CD1c-positive myeloid dendritic cell (primary cell): ENCODE results near the gene CFAP65.
A peak's percentile ranks its signal among the peaks of the same experiment; 100 is the strongest.

Source experiments
- DNase-seq: peaks from one replicate; pipeline ENCODE4 v3.0.0-alpha.2; 2016; ENCODE audit errors: extremely low spot score

Gene CFAP65

GRCh38 chr2:219009294-219009693 is 32.0 kb downstream of the CFAP65 start:
- DNase-seq = no peak

DNA sequence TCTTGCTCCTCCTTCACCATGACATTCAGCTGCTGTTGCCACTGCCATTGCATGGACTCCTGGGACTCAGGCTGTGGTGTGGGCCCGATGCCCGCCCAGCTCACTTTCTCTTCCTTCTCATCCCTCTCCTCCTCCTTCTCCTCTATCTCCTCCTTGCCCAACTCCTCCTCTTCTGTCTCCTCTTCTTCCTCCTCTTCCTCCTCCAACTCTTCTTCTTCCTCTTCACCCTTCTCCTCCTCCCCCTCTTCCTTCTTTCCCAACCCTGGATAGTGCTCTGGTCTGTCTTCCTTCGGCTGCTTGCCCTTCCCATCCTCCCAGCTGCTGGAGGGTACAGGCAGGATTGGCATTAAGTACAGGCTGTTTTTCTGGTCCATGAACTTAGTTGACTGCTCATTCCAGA is 37.3 kb downstream of the CFAP65 start:
- DNase-seq = no peak

DNA sequence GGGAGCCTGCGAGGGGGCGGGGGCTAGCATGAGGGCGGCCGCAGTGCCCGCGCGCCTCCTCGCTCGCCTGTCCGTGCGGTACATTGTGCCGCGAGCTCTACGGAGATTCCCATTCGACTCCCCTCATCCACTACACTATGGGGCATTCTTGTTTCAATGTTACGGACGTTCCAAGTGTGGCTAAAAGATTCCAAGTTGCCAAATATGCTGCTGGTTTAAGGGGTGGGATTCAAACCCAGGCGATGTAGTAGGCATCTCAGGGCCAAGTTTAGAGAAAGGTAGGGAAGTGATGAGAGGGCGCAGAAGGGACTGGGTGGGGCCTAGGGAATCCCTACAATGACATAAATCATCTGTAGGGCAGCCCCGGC is 38.1 kb downstream of the CFAP65 start:
- DNase-seq = no peak

DNA sequence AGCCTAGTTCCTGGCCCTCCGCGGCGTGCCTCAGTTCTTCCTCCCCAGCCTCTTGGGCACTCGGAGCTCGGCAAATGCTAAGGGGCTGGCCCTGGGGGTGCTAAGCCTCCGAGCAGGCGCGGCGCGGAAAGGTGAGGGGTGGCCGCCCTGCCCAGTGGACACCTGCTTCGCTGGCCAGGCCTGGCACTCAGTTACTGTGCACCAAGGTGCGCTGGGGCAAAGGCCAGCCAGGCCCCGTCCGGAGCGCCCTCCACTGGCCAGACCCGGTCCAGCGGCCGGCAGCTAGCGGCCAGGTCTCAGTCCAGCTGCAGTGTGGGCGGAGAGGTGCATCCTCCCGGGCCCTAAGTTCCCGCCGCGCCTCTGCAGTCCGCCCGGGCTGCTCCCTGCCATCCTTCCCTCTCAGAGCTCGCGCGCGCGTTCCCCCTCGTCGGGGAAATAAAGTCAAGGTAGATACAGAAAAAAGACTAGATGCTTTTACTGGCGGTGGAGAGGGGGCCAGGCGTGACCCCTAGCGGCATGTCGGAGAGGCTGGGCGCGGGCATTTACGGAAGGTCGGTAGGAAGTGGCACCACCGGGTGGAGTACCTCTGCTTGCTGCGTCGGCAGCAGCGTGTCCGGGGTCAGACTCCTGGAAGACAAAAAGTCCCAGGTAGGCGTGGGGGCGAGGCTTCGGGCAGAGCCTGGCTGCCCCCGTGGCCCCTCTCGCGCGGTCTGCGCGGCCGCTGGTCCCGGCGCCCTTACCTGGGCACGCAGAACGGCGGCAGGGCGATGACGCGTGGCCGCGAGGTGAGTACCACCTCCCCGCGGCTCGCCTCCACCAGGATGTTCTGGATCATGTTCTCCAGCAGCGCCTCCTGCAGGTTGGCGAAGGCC is 38.7 kb downstream of the CFAP65 start:
- DNase-seq = peak; percentile 37

DNA sequence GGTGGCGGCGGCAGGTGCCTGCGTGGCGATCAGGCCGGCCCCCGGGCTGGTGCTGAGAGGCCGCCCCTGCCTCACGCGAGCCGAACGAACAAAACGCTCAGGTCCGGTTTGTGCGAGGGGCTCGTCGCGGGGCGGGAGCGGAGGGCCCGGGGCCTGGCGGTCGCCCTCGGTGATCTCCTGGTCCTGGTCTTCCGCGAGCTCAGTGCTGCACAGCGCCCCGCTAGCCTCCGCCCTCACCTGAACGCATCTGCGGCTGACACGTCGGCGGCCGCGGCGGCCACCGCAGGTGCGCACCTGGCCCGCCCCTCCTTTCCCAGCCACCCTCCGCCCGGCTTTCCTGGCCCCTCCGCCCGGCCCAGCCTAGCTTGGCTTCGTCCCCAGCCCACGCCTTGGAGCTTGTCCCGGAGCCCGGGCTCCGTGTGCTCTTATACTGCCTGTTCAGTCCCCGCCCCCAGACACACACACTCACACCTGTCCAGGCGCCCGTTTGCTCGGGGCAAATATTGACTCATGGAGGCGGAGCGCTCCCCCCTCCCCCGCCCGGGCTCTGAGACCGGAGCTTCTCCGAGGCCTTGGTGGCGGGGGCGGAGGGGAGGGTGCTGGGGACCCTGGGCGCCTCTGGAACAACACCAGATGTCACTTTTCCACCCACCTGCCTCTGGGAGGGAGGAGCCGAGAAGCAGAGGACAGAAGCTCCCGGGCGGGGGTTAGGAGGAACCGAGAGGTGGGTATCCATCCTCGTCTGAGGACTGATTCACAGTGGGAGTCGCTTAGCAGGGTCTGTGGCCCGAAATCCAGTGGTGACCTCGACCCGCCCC is 39.5 kb downstream of the CFAP65 start:
- peak; percentile 41 for DNase-seq

GRCh38 chr2:219001100-219001576 is 40.2 kb downstream of the CFAP65 start:
- DNase-seq = no peak

- no peak for DNase-seq
These were observed 40.8 kb downstream of the CFAP65 start for GRCh38 chr2:219000569-219000960.

- DNase-seq = no peak
These were observed 41.3 kb downstream of the CFAP65 start for GRCh38 chr2:218999881-219000568.

GRCh38 chr2:218999021-218999880 is 42.1 kb downstream of the CFAP65 start:
- DNase-seq = no peak

DNA sequence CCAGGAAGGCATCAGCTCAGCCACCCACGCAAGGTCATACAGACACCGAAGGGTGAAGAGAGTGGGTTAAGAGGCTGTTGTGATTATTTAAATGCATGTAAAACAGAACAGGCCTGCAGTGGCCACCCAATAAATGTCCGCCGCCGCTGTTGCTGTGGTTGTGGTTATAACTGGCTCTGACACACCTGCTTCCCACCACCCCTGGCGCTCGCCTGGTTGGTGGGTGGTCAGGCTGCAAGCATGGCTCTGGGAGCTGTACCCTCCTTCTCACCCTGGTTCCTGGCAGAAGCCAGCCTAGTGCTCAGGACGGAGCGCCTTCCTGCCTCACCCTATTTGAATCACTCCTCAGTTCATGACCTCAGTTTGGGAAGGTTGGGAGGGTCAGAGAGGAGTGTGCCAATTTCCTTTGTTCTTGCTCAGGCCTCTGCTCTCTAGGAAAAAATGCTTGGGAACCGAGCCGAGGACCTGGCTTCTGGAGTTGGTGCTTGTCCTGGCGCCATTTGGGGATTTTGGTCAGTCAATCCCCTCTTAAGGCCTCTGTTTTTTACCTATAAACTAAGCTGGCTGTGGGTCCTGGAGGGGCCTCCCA is 42.8 kb downstream of the CFAP65 start:
- no peak for DNase-seq

DNA sequence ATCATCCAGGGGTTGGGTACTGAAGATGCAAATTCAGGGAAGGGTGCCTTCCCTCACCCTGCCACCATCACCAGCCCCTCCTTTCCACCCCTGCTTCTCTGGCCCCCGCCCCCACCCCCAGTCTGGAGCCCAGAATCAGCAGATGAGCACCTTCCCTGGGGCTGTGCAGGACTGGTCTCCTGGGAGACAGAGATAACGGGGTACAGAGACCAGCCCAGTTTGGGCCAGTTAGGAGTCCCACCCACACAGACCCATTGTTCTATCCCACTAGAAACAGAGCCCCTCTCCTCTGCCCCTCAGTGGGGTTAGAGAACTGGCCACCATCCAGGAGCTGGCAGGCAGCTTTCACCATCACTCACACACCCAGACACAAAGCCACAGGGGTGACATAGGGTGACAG is 43.6 kb downstream of the CFAP65 start:
- DNase-seq = no peak

DNA sequence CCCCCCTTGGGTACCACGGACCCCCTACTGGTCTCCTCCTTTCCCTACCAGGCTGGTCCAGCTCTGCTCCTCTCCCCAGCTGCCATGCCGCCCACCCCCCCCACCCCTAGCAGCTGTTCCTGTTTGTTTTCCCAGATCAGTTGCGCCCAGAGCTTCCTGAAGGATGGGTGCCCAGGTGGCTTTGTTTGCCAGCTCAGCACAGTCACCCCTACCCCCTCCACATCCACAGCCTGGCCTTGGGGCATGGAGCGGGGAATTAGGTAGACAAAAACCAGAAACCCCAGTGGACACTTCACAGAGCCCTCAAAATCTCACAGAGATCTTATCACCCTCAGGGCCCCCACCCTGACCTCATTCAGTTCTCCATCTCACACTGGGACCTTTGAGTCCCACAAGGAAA is 44.4 kb downstream of the CFAP65 start:
- DNase-seq = no peak

DNA sequence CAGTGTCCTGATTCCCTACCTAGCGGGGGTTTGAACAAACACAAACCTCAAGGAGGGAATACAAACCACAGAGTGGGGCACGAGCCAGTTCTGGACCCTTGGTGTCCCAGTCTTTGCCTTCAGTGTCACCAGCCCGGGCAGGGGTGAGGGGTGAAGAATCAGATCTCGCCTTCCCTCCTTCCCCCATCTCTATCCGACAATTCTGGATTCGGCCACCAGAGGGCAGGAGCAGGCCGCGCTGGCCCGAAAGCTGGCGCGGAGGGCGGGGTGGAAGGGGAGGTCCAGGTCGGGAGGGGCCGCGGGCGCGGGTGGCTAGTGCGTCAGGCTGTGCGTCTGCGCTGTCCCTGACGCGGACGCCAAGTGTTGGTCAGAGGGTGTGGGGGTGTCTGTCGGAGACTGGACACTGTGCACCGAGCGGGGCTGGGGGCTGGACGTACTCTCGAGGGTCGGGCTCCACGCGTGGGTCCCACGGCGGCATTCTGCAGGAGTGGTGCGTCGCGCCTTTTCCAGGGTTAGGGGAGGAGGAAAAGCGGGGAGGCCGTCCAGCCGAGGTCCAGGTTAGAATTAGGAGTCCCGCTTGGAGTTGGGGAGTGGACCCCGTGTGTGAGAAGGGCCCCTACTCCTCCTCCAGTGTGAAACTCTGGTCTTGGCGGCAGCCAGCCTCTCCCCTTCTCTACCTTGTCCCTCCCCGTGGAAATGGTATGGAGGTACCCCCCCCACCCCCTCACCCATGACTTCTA is 45.2 kb downstream of the CFAP65 start:
- DNase-seq = peak; percentile 89

- no peak for DNase-seq
These were observed 45.8 kb downstream of the CFAP65 start for GRCh38 chr2:218995561-218995960.

GRCh38 chr2:218993345-218994315 is 47.7 kb downstream of the CFAP65 start, which contains the start of gene CRYBA2:
Gene CRYBA2, minus strand, starts transcription at chr2:218993422. Its CDS starts 246 bp downstream, at chr2:218993176.
- no peak for DNase-seq

DNA sequence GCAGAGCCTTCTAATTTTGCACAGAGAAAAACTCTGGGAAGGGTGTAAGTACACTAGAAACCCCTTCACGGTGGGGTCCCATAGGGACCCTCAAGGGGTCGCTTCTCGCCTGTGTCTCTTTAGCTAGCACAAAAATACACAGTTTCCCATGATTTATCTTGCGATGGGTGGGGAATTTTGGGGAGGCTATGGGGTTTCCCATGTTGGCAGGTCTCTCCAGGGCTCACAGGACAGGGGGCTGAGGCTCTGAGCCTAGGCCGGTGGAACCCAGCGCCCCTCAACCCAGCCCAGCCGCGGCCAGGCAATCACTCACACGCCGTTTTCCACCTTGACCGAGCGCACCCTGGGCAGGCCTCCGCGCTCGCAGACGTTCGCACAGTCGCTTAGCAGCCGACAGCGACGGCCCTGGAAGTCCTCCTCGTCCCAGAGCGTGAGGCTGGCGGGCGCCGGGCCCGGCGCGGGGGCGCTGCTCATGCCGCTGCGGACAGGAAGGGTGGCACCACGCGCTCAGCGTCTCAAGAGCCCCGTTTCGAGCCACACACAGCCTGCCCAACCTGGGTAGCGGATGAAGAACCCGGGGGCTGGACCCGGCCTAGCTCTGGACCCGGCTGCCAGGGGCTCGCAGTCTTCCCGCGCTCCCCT is 48.5 kb downstream of the CFAP65 start:
- DNase-seq = no peak

DNA sequence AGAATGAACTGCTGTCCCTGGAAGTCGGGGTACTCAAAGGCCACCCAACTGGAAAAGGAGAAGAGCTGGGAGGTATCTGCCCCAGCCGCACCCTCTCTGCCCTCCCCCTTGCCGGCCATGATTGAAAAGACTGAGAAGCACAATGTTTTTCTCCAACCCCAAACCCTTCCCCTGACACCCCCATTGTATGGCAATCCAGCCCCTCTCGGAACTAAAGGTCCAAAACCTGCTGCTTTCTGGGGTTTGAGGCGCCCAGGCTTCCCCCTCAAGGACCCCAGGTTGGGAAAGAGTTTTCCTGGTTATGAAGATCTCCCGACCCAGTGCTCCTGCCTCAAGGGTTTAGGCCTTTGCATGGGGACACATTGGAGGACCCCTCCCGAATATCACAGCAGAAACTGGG is 49.1 kb downstream of the CFAP65 start:
- no peak for DNase-seq

DNA sequence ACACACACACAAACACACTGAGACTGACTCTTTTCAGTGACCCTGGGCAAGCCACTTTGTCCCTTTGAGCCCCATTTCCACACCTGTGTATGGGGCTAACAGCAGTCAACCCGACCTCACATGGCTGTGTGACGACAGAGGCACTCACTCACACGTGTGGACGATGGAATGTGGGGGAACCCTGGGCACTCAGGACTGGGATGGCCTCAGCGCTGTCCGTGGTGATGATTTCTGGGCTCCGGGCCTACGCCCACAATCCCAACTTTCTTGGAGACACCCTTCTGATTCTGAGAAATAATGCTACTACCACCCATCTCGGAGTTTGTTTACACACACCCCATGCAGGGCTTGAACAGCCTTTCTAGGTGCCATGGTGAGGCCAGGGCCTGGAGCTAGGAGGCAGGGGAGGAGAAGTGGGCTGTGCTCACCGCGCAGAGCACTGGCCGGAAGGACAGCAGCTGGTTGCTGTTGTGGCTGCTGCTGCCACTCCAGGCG is 49.6 kb downstream of the CFAP65 start:
- DNase-seq = no peak
